Thyroid gland (tissue), 4 donors: ENCODE data around the gene NCAPD2. TPM values are rescaled to one million over a fixed set of nuclear protein-coding genes. Genes with fewer than 3 reads are reported as not detected.
"Not testable (repeated sequence)": the region's sequence is repeated elsewhere in the genome, so short reads cannot be mapped to it uniquely, and the experiment has no call there.

Experiments
- DNase-seq, 2 donors: peaks; one replicate each; pipeline ENCODE4 v3.0.0-alpha.2; 2019
- H3K27ac ChIP-seq, 3 donors: fragments of 200-600 bp; sonication (generic); 1 replicate in 2 of 3; 2 replicates in 1 of 3; pipeline ENCODE4 v1.5.1; 2016 to 2019; ENCODE audit warnings: mild to moderate bottlenecking in 1 of 3, moderate library complexity in 1 of 3
- H3K27me3 ChIP-seq: fragments of 200-600 bp; sonication (generic); one replicate; pipeline ENCODE4 v1.5.1; 2019
- H3K36me3 ChIP-seq, 2 donors: fragments of 200-600 bp; sonication (generic); one replicate each; pipeline ENCODE4 v1.5.1; 2016 to 2019
- H3K4me1 ChIP-seq, 2 donors: fragments of 200-600 bp; sonication (generic); one replicate each; pipeline ENCODE4 v1.5.1; 2017 to 2019
- H3K4me3 ChIP-seq, 3 donors: fragments of 200-600 bp; sonication (generic); replicated peaks in 1 of 3; 1 replicate in 2 of 3; 2 replicates in 1 of 3; pipeline ENCODE4 v1.5.1; 2016; ENCODE audit warnings: mild to moderate bottlenecking in 1 of 3
- H3K9me3 ChIP-seq: fragments of 200-600 bp; sonication (generic); one replicate; pipeline ENCODE4 v1.5.1; 2017
- CTCF ChIP-seq, 6 experiments: fragments of 200-600 bp in 3 of 6; fragments of 450-650 bp in 3 of 6; sonication (generic) in 3 of 6; IDR thresholded peaks; one replicate each; pipeline ENCODE4 v1.5.1; 2016 to 2019; ENCODE audit warnings: antibody characterized with exemption in 6 of 6, mild to moderate bottlenecking in 2 of 6, inconsistent platforms in 1 of 6, moderate library complexity in 1 of 6
- POLR2A ChIP-seq, 2 donors: fragments of 450-650 bp; IDR thresholded peaks; one replicate each; pipeline ENCODE4 v1.6.1; 2017; ENCODE audit warnings: antibody characterized with exemption in 2 of 2, mild to moderate bottlenecking in 2 of 2, moderate library complexity in 1 of 2
- WGBS, 2 donors: methylation state at CpG; one replicate each; pipeline ENCODE4 v1.1.5; 2017; 5-methylcytosine and 5-hydroxymethylcytosine counted together
- intact Hi-C: fragments of 100-400 bp; cut with DNase I; formaldehyde crosslinking; loops from one replicate; pipeline ENCODE4 v1.15.1; 2023
- total RNA-seq, 4 donors: library from RNA; depleted of rRNA; stranded (reverse); fragments of >200 nt; gene quantifications; one replicate each; pipeline ENCODE4 v1.2.3, GENCODE V29; 2016

NCAPD2 gene
- total RNA-seq, 4 donors from 2014 or later = 22.4 to 31.8 (median 28.6) TPM

GRCh38 chr12:6471989-6472360, 21.9 kb upstream of the NCAPD2 start:
- H3K36me3 ChIP-seq = no peaks in the 10 kb centered on the region
- TF ChIP-seq CTCF (IDR thresholded peaks at IDR 0.05) (no peak), POLR2A (IDR thresholded peaks at IDR 0.05) (no peak)
- 89 to 94% methylated on average over 1 of the region's 1 CpG for WGBS, 2 donors
- H3K4me1 ChIP-seq = peaks cover 7 to 21% of the 10 kb centered on the region in 2 donors
- H3K9me3 ChIP-seq = no peaks in the 10 kb centered on the region
- H3K27ac ChIP-seq = no peak overlapping the region
- H3K27me3 ChIP-seq = no peaks in the 10 kb centered on the region
- DNase-seq = no peak
- intact Hi-C loops = no loop called here
- no peak overlapping the region for H3K4me3 ChIP-seq

- no peak overlapping the region for H3K4me3 ChIP-seq
- H3K9me3 ChIP-seq = no peaks in the 10 kb centered on the region
- intact Hi-C loops = no loop called here
- DNase-seq = no peak
- no peaks in the 10 kb centered on the region for H3K27me3 ChIP-seq
- no peaks in the 10 kb centered on the region for H3K36me3 ChIP-seq
- TF ChIP-seq POLR2A (IDR thresholded peaks at IDR 0.05) (no peak), CTCF (IDR thresholded peaks at IDR 0.05) (no peak)
- WGBS, 2 donors = 88 to 89% methylated on average over 11 of the region's 11 CpGs
- H3K4me1 ChIP-seq = peaks cover 7 to 21% of the 10 kb centered on the region in 2 donors
- H3K27ac ChIP-seq = no peak overlapping the region
These were observed 21.4 kb upstream of the NCAPD2 start for GRCh38 chr12:6472491-6472890.

GRCh38 chr12:6475233-6475975, 18.5 kb upstream of the NCAPD2 start:
- H3K4me1 ChIP-seq, intact Hi-C loops: not testable (repeated sequence)
- 80 to 85% methylated on average over 16 to 30 of the region's 48 CpGs for WGBS, 2 donors

GRCh38 chr12:6476489-6476888, 17.4 kb upstream of the NCAPD2 start:
- H3K4me3 ChIP-seq = no peak overlapping the region
- TF ChIP-seq POLR2A (IDR thresholded peaks at IDR 0.05) = no peak
- TF ChIP-seq CTCF (IDR thresholded peaks at IDR 0.05) = no peak
- no peak for DNase-seq
- H3K9me3 ChIP-seq = no peaks in the 10 kb centered on the region
- intact Hi-C loops = no loop called here
- no peaks in the 10 kb centered on the region for H3K36me3 ChIP-seq
- no peaks in the 10 kb centered on the region for H3K27me3 ChIP-seq
- WGBS, 2 donors = 69% methylated on average over 3 of the region's 3 CpGs
- no peaks in the 10 kb centered on the region for H3K4me1 ChIP-seq
- no peak overlapping the region for H3K27ac ChIP-seq

More at GRCh38 chr12:6475233-6475975, 18.5 kb upstream of the NCAPD2 start:
- not testable (repeated sequence) for H3K27me3 ChIP-seq, H3K9me3 ChIP-seq, H3K36me3 ChIP-seq, H3K27ac ChIP-seq, H3K4me3 ChIP-seq, DNase-seq

GRCh38 chr12:6477601-6478377, 16.1 kb upstream of the NCAPD2 start:
- H3K36me3 ChIP-seq, H3K4me3 ChIP-seq, DNase-seq, H3K27me3 ChIP-seq, H3K4me1 ChIP-seq, intact Hi-C loops, H3K27ac ChIP-seq, H3K9me3 ChIP-seq: not testable (repeated sequence)
- WGBS, 2 donors = 92 to 95% methylated on average over 21 to 30 of the region's 37 CpGs

GRCh38 chr12:6478416-6478815, 15.5 kb upstream of the NCAPD2 start:
- Histone ChIP-seq H3K4me1 (no peaks in the 10 kb centered on the region), H3K4me3 (no peak overlapping the region), H3K9me3 (no peaks in the 10 kb centered on the region), H3K36me3 (no peaks in the 10 kb centered on the region), H3K27ac (no peak overlapping the region), H3K27me3 (no peaks in the 10 kb centered on the region)
- TF ChIP-seq CTCF (IDR thresholded peaks at IDR 0.05) (no peak), POLR2A (IDR thresholded peaks at IDR 0.05) (no peak)
- DNase-seq = no peak
- WGBS, 2 donors = 77 to 80% methylated on average over 5 to 12 of the region's 20 CpGs
- intact Hi-C loops = no loop called here
